ENCODE measurements around the gene LRMDA. TPM values are rescaled to one million over a fixed set of nuclear protein-coding genes. Genes with fewer than 3 reads are reported as not detected.

Gene LRMDA
- total and polyA plus RNA-seq, 2 of the 8 experiments (the other 6 are each of a cell fraction or from before 2014, with no cell fraction given) = 0.86 to 2.8 TPM

- H2BK120ac ChIP-seq (replicated peaks; ENCODE audit: low read depth, low read length) = no peak overlapping the region
- H2BK12ac ChIP-seq (ENCODE audit: low read depth, low read length) = no peak overlapping the region
- no peaks in the 10 kb centered on the region for H3K36me3 ChIP-seq (ENCODE audit: control insufficient read depth in 2 of 4, insufficient read depth in 4 of 4, low read length in 3 of 4)
- H3K18ac ChIP-seq (ENCODE audit: extremely low read depth, low read length) = peak overlapping the region; percentile 0; the same call in 1 of the 2 replicates
- peak overlapping the region; percentile 60; the same call in 1 of the 2 replicates for H2AFZ ChIP-seq (ENCODE audit: low read length)
- no peak overlapping the region for H3K23ac ChIP-seq (ENCODE audit: insufficient read length)
- DNase-seq (ENCODE audit: low read depth in 1 of 2, low spot score in 2 of 2) (peak in 1 of 2 experiments; percentile 73), FAIRE-seq (no peak)
- no peak overlapping the region for H4K91ac ChIP-seq (replicated peaks; ENCODE audit: insufficient read length, low read length)
- no peaks in the 10 kb centered on the region for H4K20me1 ChIP-seq (replicated peaks in 1 of 2; ENCODE audit: control insufficient read depth in 1 of 2, insufficient read depth in 2 of 2, low read length in 2 of 2)
- no peak overlapping the region for H3K9ac ChIP-seq (replicated peaks in 1 of 4; ENCODE audit: extremely low read depth in 1 of 4, low read depth in 3 of 4, low read length in 3 of 4)
- no peak overlapping the region for H4K5ac ChIP-seq (ENCODE audit: insufficient read length, low read depth, low read length)
- H2BK20ac ChIP-seq (ENCODE audit: low read length) = no peak overlapping the region
- H2BK15ac ChIP-seq (ENCODE audit: low read length) = no peak overlapping the region
- peaks cover 0 to 8% (median 2%) of the 10 kb centered on the region in 4 experiments; a peak in 4 of 7 replicates for H3K4me1 ChIP-seq (replicated peaks in 1 of 4; ENCODE audit: control insufficient read depth in 3 of 4, insufficient read depth in 4 of 4, low read length in 3 of 4)
- H3K23me2 ChIP-seq (ENCODE audit: low read depth, low read length) = no peaks in the 10 kb centered on the region; the same call in 1 of the 2 replicates
- H3K4me3 ChIP-seq (ENCODE audit: extremely low read depth in 1 of 4, insufficient read depth in 2 of 4, low read depth in 3 of 4, low read length in 4 of 4) = peak overlapping the region in 1 of 4 experiments; percentile 39; a peak in 2 of 8 replicates
- peak overlapping the region; percentile 5 to 57; a peak in 3 of 4 replicates for H3K4me2 ChIP-seq (ENCODE audit: insufficient read depth in 1 of 2, low read depth in 2 of 2, low read length in 2 of 2)
- no peak overlapping the region for H3K14ac ChIP-seq (ENCODE audit: insufficient read length)
- ChIA-PET CTCF (ENCODE audit: partially characterized antibody) (interaction anchor here (1.1 kb wide), 1 partner anchor 12 kb away, joined by 4 read pairs; no protein-coding TSS in a partner anchor), POLR2A (ENCODE audit: partially characterized antibody) (interaction anchor here (1.2 kb wide), 1 partner anchor 9 kb away, joined by 3 read pairs; no protein-coding TSS in a partner anchor)
- H3K9me3 ChIP-seq (ENCODE audit: insufficient read depth in 2 of 2, low read depth in 1 of 2, low read length in 1 of 2) = no peaks in the 10 kb centered on the region
- H2AK5ac ChIP-seq (ENCODE audit: low read depth, low read length) = no peak overlapping the region
- H3K79me1 ChIP-seq (ENCODE audit: low read depth, low read length) = no peaks in the 10 kb centered on the region
- H3K27me3 ChIP-seq (replicated peaks in 1 of 4; ENCODE audit: control insufficient read depth in 3 of 4, extremely low read depth in 1 of 4, insufficient read depth in 3 of 4, low read length in 3 of 4) = peaks cover 0 to 5% (median 0%) of the 10 kb centered on the region in 4 experiments; a peak in 3 of 7 replicates
- H3K27ac ChIP-seq (ENCODE audit: low read depth, low read length) = no peak overlapping the region
- no peak overlapping the region for H3K56ac ChIP-seq (replicated peaks; ENCODE audit: insufficient read length, low read depth, low read length)
- H4K8ac ChIP-seq (ENCODE audit: extremely low read depth, insufficient read depth, low read length) = no peak overlapping the region
- H2BK5ac ChIP-seq (ENCODE audit: low read depth, low read length) = no peak overlapping the region
- no peaks in the 10 kb centered on the region for H3K79me2 ChIP-seq (ENCODE audit: control insufficient read depth in 1 of 2, insufficient read depth in 2 of 2, low read length in 2 of 2)
- no peak overlapping the region for H3K4ac ChIP-seq (replicated peaks; ENCODE audit: insufficient read length, low read depth, low read length)
- 37% methylated on average over 32 of the region's 33 CpGs; no CpG with 5 or more reads in 1 of the 2 experiments for WGBS, 2 experiments (ENCODE audit: extremely low coverage in 1 of 2, insufficient coverage in 1 of 2, insufficient read length in 1 of 2, insufficient replicate concordance in 2 of 2, low coverage in 1 of 2, low lambda C conversion rate in 2 of 2, missing lambda C conversion rate in 1 of 2)
- TF ChIP-seq TAF7 (optimal IDR thresholded peaks at IDR 0.05; ENCODE audit: borderline replicate concordance, low read depth, low read length) (no peak), TEAD4 (IDR thresholded peaks at IDR 0.05; ENCODE audit: low read depth, low read length) (no peak), E2F6 (IDR thresholded peaks at IDR 0.05) (no peak), POU5F1 (IDR thresholded peaks at IDR 0.05; ENCODE audit: low read depth, low read length) (no peak), USF2 (IDR thresholded peaks at IDR 0.05; ENCODE audit: low read length) (no peak), CREB1 (IDR thresholded peaks at IDR 0.05) (no peak), ATF2 (IDR thresholded peaks at IDR 0.05; ENCODE audit: low read length) (no peak), FOSL1 (IDR thresholded peaks at IDR 0.05; ENCODE audit: insufficient read depth, low read depth, low read length) (no peak)
Observed at GRCh38 chr10:76111986-76112825, 680.8 kb downstream of the LRMDA start.
